AG04449 (cell line): Measurements from ENCODE around the gene DGLUCY.
A peak's percentile ranks its signal among the peaks of the same experiment; 100 is the strongest.

ENCODE experiments used
- CTCF ChIA-PET: fragments of 350-600 bp; formaldehyde crosslinking; extraction: SDS; loops from one replicate; lab custom pipeline; 2021; ENCODE audit warnings: antibody characterized with exemption; lab: Yijun Ruan, JAX
- POLR2A ChIA-PET: fragments of 400-600, 350-600 bp; formaldehyde crosslinking; extraction: SDS; loops from one replicate; lab custom pipeline; 2020; ENCODE audit warnings: antibody characterized with exemption, inconsistent platforms; lab: Yijun Ruan, JAX
- DNase-seq: peaks from one replicate; pipeline ENCODE4 v3.0.0-alpha.2; 2010; ENCODE audit warnings: low read depth, low spot score
- H3K4me3 ChIP-seq: 2 replicates; pipeline ENCODE4 v1.5.1; 2011; ENCODE audit warnings: low read depth, mild to moderate bottlenecking, control low read depth, low read length
- TF ChIP-seq, protein P1 (sequence below): IDR thresholded peaks from one replicate; pipeline ENCODE4 v1.5.1; 2011; ENCODE audit warnings: mild to moderate bottlenecking, moderate library complexity, low read length, control low read depth, inconsistent platforms; ENCODE audit not compliant: insufficient read depth; ENCODE audit errors: missing control alignments

The DGLUCY gene

GRCh38 chr14:91232603-91233002, 118.7 kb downstream of the DGLUCY start:
- ChIA-PET CTCF (no interaction called here), POLR2A (no interaction called here)
- TF ChIP-seq, protein P1, sequence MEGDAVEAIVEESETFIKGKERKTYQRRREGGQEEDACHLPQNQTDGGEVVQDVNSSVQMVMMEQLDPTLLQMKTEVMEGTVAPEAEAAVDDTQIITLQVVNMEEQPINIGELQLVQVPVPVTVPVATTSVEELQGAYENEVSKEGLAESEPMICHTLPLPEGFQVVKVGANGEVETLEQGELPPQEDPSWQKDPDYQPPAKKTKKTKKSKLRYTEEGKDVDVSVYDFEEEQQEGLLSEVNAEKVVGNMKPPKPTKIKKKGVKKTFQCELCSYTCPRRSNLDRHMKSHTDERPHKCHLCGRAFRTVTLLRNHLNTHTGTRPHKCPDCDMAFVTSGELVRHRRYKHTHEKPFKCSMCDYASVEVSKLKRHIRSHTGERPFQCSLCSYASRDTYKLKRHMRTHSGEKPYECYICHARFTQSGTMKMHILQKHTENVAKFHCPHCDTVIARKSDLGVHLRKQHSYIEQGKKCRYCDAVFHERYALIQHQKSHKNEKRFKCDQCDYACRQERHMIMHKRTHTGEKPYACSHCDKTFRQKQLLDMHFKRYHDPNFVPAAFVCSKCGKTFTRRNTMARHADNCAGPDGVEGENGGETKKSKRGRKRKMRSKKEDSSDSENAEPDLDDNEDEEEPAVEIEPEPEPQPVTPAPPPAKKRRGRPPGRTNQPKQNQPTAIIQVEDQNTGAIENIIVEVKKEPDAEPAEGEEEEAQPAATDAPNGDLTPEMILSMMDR: no peak
- DNase-seq: no peak
- H3K4me3 ChIP-seq: no peak overlapping the region

GRCh38 chr14:91233936-91234790, 120.3 kb downstream of the DGLUCY start:
- no peak for DNase-seq
- TF ChIP-seq, protein P1: no peak
- no peak overlapping the region for H3K4me3 ChIP-seq
- CTCF ChIA-PET: interaction anchor here (1.5 kb wide), 1 partner anchor 16 kb away, joined by 3 read pairs; no protein-coding TSS in a partner anchor
- POLR2A ChIA-PET: interaction anchor here (0.6 kb wide), 1 partner anchor 8 kb away, joined by 3 read pairs; no protein-coding TSS in a partner anchor

GRCh38 chr14:91234791-91235114, 120.9 kb downstream of the DGLUCY start:
- POLR2A ChIA-PET: no interaction called here
- DNase-seq: no peak
- TF ChIP-seq, protein P1: no peak
- no peak overlapping the region for H3K4me3 ChIP-seq
- CTCF ChIA-PET: interaction anchor here (1.5 kb wide), 1 partner anchor 15 kb away, joined by 3 read pairs; no protein-coding TSS in a partner anchor

DNA sequence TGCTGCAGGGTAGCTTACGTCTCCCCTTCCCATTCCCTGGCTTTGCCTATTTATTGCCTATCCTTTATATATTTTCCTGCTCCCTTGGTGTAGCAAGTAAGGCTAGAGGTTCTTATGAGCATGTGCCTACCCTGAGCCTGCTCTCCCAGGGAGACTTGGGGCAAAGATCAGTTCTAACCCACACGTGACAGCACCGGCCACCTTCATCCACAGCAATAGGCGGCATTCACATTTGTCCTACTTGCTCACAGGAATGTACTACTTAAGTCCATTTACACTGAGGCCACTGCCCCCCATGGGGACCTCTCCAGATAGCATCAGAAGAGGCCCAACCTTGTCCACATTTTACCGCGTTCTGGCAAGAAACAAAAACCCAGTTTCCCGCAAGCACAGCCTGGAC, 122.0 kb downstream of the DGLUCY start:
- no peak for DNase-seq
- ChIA-PET CTCF (interaction anchor here (1.2 kb wide), 1 partner anchor 59 kb away, joined by 4 read pairs; no protein-coding TSS in a partner anchor), POLR2A (no interaction called here)
- H3K4me3 ChIP-seq: no peak overlapping the region
- TF ChIP-seq, protein P1: no peak

GRCh38 chr14:91237219-91237618, 123.3 kb downstream of the DGLUCY start:
- ChIA-PET CTCF (interaction anchor here (1.2 kb wide), 1 partner anchor 60 kb away, joined by 3 read pairs; no protein-coding TSS in a partner anchor), POLR2A (interaction anchor here (0.8 kb wide), 1 partner anchor 12 kb away, joined by 3 read pairs; no protein-coding TSS in a partner anchor)
- TF ChIP-seq, protein P1: no peak
- no peak overlapping the region for H3K4me3 ChIP-seq
- peak; percentile 67 for DNase-seq

DNA sequence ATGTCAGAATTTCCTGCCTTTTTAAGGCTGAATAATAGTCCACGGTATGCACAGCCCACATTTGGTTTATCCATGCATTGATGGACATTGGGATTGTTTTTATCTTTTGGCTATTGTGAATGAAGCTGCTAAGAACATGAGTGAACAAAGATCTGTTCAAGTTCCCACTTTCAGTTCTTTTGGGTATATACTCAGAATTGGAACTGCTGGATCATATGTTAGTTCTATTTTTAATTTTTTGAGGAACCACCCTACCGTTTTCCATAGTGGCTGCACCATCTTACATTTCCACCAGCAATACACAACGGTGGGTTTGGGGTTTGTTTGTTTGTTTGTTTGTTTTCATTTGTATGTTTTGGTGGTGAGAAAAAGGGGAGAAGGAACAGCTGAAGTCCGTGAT, 124.2 kb downstream of the DGLUCY start:
- POLR2A ChIA-PET: no interaction called here
- CTCF ChIA-PET: no interaction called here
- TF ChIP-seq, protein P1: no peak

More for the DNA sequence above, 124.2 kb downstream of the DGLUCY start:
- H3K4me3 ChIP-seq: no peak overlapping the region
- no peak for DNase-seq
